ENCODE measurements around the gene TIGD3.

DNA sequence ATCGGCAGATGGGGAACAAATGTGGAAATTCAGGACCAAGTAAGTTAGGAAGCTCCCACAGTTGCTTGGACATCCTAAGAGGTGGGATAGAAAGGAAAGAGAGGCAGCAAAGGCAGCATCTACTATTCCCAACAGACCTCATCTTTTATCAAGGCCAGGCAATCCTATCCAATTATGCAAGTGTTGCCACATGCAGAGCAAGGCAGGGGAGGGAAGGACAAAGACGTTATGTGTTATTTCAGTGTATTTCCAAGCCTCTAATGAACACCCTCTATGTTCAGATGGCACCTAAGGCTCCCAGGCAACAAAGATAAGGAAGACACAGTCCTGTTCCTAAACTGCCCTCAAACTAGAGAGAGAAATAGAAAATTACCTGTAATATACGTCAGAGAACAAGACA lies 9.2 kb downstream of the TIGD3 start:
- TF ChIP-seq SP1 (IDR thresholded peaks at IDR 0.05) (no peak), FOXM1 (IDR thresholded peaks at IDR 0.05; ENCODE audit: borderline replicate concordance) (no peak), LEF1 (IDR thresholded peaks at IDR 0.05; ENCODE audit: borderline replicate concordance) (no peak), BHLHE40 (IDR thresholded peaks at IDR 0.05; ENCODE audit: borderline replicate concordance) (no peak), FOXK2 (IDR thresholded peaks at IDR 0.05) (no peak), ZNF384 (IDR thresholded peaks at IDR 0.05) (no peak), L3MBTL2 (conservative IDR thresholded peaks at IDR 0.05) (no peak), ELF4 (IDR thresholded peaks at IDR 0.05) (no peak), SUZ12 (IDR thresholded peaks at IDR 0.05) (no peak), ARNT (IDR thresholded peaks at IDR 0.05) (no peak), TARDBP (IDR thresholded peaks at IDR 0.05) (no peak)
